AG09309 (cell line): ENCODE results near the gene CALML5.

ENCODE experiments used
- DNase-seq: peaks from one replicate; pipeline ENCODE4 v3.0.0-alpha.2; 2010; ENCODE audit warnings: low read depth
- H3K4me3 ChIP-seq: 2 replicates; pipeline ENCODE4 v1.5.1; 2011; ENCODE audit warnings: mild to moderate bottlenecking, low read depth, low read length, moderate library complexity; ENCODE audit not compliant: control insufficient read depth
- CTCF ChIP-seq: IDR thresholded peaks from 2 replicates; pipeline ENCODE4 v1.5.1; 2011; ENCODE audit warnings: mild to moderate bottlenecking, low read depth, low read length, inconsistent platforms; ENCODE audit not compliant: insufficient read depth, control insufficient read depth; ENCODE audit errors: missing control alignments

CALML5 gene, protein sequence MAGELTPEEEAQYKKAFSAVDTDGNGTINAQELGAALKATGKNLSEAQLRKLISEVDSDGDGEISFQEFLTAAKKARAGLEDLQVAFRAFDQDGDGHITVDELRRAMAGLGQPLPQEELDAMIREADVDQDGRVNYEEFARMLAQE

GRCh38 chr10:5499493-5500140 is at the start of gene CALML5:
Gene CALML5 (minus strand): TSS chr10:5499570. CDS start chr10:5499438, 132 bp downstream.
- DNase-seq, result no peak

DNA sequence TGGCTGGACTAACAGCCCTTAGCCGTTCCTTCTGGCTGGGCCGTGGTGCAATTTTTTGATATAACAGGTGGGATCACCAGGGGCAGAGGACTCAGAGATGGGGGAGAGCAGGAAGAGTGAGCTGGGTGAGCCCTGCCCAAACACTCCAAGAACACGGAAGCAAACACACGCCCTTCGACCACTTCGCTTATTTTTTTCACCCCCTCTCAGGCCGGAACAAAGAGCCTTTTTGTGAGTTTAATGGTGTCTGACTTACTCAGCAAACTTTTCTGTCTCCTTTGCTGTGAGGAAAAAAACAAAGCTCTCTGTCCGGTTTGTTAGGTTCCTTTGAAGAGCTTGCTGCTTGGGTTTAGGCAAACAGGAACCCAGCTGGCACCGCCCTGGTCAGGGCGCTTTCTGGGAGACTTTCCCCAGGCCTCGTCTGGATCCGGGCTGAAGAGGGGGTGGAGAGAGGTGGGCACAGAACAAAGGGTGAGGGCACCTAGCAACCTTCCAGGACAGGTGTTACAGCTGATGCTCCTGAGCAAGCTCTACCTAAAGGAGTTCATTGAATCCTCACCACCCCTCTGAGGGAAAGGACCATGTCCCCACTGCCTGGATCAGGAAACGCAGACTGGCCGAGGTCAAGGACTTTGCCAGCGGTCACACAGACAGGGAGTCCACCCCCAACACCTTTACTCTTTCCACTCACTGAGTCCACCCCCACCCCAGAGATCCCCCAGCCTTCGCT is 48.7 kb upstream of the CALML5 start:
- no peak for DNase-seq
- H3K4me3 ChIP-seq, result no peak overlapping the region
- TF ChIP-seq CTCF, result no peak

More at GRCh38 chr10:5499493-5500140, at the start of gene CALML5:
- TF ChIP-seq CTCF, result no peak
- H3K4me3 ChIP-seq, result no peak within 1 kb of the TSS

- H3K4me3 ChIP-seq, result no peak overlapping the region
- TF ChIP-seq CTCF, result no peak
- no peak for DNase-seq
Observed at GRCh38 chr10:5547681-5547930, 48.2 kb upstream of the CALML5 start.

DNA sequence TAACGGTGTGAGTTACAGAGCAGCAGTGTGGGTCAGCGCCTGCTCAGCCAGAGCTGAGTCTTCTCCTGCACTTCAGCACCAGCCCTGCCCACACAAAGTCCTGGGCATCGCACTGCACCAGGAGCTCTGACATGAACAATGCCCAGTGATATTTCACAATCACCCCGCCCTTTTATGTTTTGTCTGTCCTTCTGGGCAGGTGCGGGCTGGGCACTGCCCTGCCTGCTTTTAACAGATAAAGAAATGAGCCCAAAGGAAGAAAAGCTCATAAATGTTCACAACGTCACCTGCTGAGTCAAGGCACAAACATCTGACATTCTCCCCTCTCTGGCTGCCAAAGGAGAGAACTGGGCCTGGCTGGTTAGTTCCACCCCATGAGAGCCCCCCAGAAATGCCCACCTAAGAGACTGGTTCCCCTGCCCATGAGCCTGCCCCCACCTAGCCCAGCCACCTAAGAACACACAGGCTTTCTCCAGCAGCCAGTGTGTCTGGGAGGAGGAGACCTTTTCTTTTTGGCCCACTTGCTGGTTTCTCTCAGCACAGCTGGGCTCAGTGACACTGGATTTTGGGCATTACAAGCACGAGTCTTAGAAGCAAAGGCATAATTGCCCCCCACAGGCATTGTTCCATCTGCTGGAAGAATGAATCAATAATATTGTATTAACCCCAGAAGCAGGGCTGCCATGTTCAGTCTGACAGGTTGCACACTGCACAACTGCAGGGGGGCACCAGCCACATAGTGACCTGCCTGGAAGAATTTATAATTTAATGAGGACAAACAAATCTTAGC is 47.7 kb upstream of the CALML5 start:
- no peak for TF ChIP-seq CTCF
- H3K4me3 ChIP-seq, result no peak overlapping the region
- no peak for DNase-seq

DNA sequence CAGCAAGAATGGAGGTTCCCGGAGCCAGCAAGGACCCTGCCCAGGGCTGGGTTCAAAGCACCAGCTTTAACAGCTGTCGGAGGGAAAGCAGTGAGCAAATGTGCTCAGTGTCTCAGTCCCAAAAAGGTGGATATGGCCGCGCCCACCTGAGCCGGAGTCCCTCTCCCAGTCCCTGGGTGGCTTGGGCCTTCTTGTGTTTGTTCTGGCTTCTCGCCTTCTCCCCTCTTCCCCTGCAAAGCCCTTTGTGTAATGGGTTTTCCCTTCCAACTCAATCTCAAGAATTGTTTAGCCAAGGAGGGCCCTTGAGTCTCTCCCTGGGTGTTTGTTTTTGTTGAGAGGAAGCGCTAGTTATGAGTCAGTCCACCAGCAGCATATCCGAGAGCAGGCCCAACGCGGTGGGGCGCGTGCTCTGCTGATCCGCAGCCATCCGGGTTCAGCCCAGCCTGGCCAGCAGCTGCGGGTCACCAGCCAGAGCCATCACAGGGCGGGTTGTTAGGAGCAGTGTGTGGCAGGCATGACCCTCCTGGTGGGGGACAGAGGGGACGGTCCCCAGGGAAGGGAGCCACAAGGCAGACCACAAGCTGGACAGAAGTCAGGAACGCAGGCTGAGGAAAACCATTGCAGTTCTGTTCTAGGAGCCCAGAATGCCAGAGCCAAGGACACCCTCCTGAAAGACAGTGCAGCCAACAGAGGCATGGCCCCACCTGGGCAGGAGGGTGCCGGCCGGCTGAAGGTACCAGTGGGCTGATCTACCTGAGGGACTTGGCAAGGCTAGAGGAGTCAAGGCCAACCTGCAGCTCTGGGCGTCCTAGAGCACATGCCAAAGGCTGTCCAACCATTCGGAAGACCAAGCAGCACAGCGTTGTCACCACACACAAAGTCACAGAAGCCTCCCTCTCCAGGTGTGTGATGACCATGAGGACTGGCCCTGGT is 46.7 kb upstream of the CALML5 start:
- TF ChIP-seq CTCF, result no peak
- DNase-seq, result no peak
- H3K4me3 ChIP-seq, result no peak overlapping the region

DNA sequence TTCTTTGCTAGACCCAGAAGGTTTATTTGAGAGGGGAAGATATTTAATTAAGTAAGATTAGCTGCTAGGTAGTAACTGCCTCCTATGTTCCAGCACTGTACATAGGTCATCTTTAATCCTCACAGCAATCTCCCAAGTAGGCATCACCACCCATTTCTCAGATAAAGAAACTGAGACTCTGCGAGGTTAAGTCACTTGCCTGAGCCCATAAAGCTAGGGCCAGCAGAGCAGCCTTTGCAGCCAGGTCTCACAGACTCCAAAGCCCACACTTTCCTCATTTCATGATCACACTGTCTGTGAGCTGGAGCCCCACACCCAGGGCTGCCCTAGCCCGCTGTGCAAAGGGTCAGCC is 46.0 kb upstream of the CALML5 start:
- H3K4me3 ChIP-seq, result no peak overlapping the region
- TF ChIP-seq CTCF, result no peak
- no peak for DNase-seq
